ENCODE data around the gene LUC7L. TPM values are rescaled to one million over a fixed set of nuclear protein-coding genes. Genes with fewer than 3 reads are reported as not detected.

The LUC7L gene
- 82.3 and 87.9 TPM in 2 replicates for total RNA-seq

DNA sequence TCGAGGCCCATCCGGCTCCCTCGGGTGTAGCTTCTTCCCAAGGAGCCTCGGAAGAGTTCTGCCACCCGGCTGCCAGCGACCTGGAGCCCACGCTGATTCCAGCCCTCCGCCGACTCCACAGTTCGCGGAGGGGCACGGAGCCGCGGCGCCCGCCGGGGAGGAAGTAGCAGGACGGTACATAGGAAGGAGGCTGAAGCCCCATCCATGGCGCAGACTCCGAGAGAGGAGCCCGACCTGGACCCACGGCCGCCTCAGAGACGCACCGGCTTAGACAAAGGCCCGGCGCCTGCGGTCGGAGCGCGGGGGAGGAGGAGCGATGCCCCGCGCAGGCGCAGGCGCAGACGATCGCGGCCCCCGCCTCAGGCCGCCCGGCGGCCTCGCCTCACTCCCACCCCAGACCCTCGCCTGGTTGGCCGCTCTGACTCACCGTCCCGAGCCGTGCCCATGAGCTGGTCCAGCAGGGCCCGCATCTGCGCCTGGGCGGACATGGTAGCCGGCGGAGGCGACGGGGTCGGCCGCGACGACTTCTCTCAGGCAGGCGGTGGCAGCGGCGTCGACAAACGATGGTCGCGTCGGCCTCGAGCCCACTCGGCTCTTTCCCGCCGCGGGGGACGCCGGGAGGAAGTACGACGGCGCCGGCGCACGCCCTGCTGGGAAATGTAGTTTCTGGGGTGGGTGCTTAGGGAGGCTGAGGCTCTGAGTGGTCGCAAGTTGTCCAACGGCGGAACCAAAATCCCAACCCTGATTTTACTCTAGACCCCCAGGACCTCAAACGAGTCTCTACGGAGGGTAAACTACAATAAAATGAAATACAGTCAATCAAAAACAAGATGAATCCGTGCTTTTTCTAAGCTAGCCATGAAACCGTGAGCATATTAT is at the start of gene LUC7L:
Gene LUC7L (minus strand): TSS at position 598 of the 879 bp plus-strand sequence. CDS start 110 bp downstream, at position 488.
- Mint-ChIP-seq H3K36me3 (ENCODE audit: low read depth) (peaks cover 34% of the 10 kb centered on the region), H3K4me1 (peaks cover 21% of the 10 kb centered on the region), H3K9me3 (no peaks in the 10 kb centered on the region), H3K4me3 (peak within 1 kb of the TSS; percentile 92), H3K27me3 (no peaks in the 10 kb centered on the region), H3K27ac (peak within 1 kb of the TSS; percentile 94)
- intact Hi-C loops (cut with micrococcal nuclease), result loop anchor here (1.0 kb wide), 1 partner anchor 123 kb away; the partner anchor contains the start of gene AXIN1
- peak; percentile 96 for DNase-seq

DNA sequence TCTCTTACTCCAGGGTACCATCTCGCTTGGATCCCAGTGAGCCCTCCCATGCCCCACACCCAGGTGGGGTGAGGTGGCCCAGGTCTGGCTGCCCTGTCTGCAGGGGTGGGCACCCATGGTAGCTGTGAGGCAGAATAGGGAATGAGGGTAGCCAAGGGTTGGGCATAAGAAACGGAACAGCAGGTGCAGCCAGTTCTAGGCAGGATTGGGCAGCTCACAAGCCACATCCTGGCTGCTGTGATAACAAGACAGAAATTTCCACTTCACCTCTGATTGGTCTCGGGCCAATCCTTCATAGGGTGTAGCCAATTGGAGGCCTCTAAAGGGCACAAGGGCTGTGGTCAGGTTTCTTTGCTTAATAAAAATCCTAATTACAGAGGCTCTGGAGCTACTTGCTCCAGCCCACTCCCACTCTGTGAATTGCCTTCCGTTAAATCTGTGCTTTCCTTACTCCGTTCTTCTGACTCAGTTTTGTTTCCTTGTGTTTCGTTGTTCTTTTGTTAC is 49.7 kb upstream of the LUC7L start:
- intact Hi-C loops (cut with micrococcal nuclease), result no loop called here
- H3K9me3 Mint-ChIP-seq, result no peaks in the 10 kb centered on the region
- no peak overlapping the region for H3K27ac Mint-ChIP-seq
- H3K27me3 Mint-ChIP-seq, result peaks cover 29% of the 10 kb centered on the region
- no peaks in the 10 kb centered on the region for H3K36me3 Mint-ChIP-seq (ENCODE audit: low read depth)
- DNase-seq, result peak; percentile 82
- H3K4me3 Mint-ChIP-seq, result no peak overlapping the region
- peaks cover 3% of the 10 kb centered on the region for H3K4me1 Mint-ChIP-seq

DNA sequence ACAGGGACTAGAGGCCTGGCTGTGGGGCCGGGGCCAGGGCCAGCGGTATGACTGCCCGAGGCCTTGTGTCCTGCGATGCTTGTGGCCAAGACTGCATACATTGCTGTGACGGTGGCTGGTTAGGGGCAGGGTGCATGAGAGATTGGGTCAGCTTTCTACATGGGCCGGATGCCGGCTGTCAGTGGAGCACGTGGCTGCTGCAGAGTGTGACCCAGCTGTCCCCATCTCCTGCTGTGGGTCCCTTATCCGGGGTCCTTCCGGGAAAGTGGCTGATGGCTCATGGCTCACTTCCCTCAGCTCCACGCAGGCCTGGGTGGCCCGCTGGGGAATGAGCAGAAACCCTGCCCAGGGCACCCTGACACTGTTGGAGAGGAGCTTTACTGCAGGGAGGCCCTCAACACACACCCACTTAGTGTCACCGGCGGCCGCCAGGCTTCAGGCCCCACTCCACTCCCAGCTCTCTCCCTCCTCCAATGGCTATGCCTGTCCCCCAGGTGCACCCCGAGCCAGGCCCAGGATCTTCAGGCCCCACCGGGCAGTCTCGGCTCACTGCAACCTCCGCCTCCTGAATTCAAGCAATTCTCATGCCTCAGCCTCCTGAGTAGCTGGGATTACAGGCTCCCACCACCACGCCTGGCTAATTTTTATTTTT is 47.3 kb upstream of the LUC7L start:
- DNase-seq, result no peak
- Mint-ChIP-seq H3K27ac (no peak overlapping the region), H3K27me3 (peaks cover 29% of the 10 kb centered on the region), H3K9me3 (no peaks in the 10 kb centered on the region), H3K36me3 (ENCODE audit: low read depth) (no peaks in the 10 kb centered on the region), H3K4me1 (peaks cover 3% of the 10 kb centered on the region), H3K4me3 (peak overlapping the region; percentile 58)
- intact Hi-C loops (cut with micrococcal nuclease), result loop anchor here (2.0 kb wide), 1 partner anchor 42 kb away; the partner anchor contains the start of gene FAM234A

DNA sequence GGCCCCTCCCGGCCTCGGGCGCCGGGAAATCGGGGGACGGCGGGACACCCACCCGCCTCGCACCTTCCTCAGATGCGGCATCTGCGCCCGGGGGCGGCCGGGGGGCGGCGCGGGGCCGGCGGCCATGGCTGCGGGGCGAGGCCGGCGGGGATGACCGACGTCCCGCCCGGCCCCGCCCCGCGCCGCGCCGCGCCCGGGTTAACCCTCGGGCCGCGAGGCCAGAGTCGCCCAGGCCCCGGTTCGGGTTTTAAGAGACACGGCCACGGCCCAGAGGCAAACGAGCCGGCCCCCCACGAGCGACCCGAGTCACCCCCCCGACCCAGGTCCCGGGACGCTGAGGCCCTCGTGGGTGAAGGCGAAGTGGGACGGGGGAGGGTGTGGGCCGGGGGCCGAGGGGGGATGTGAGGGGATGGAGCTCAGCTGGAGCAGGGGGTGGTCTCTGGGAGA is 46.6 kb upstream of the LUC7L start, which contains the start of gene RGS11:
Gene RGS11 (minus strand): TSS at position 159 of the 447 bp plus-strand sequence. CDS start 33 bp downstream, at position 126.
- intact Hi-C loops (cut with micrococcal nuclease), result loop anchor here (2.0 kb wide), 1 partner anchor 41 kb away; the partner anchor contains the start of gene FAM234A
- Mint-ChIP-seq H3K4me3 (peak within 1 kb of the TSS; percentile 58), H3K36me3 (ENCODE audit: low read depth) (no peaks in the 10 kb centered on the region), H3K9me3 (no peaks in the 10 kb centered on the region), H3K27ac (no peak within 1 kb of the TSS), H3K27me3 (peaks cover 25% of the 10 kb centered on the region), H3K4me1 (peaks cover 3% of the 10 kb centered on the region)
- no peak for DNase-seq

DNA sequence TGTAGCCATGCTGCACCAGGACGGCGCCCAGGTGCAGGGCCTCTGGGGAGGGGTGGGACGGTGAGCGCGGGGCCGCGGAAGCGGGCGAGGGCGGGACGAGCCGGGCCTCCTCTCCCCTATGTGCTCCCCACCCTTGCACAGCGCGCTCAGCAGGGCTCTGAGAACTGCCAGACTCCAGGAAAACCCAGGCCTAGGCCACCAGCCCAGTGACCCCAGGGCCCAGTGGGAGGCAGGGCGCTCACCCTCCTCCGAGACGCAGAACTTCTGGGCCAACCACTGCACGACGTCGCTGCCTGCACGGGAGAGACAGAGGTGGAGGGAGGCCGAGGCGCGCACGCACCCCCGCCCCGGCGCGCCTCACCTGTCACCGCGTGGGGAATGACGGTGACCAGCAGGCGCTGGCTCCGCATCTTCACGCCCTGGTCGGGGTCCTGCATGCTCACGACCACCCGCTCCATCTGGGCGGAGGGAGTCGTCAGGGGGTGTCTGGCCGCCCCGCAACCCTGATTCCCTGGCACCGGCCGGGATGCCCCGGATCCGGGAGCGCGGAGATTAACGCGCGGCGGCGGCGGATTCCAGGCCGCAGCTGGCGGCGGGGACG is 45.9 kb upstream of the LUC7L start:
- H3K36me3 Mint-ChIP-seq (ENCODE audit: low read depth), result no peaks in the 10 kb centered on the region
- H3K4me1 Mint-ChIP-seq, result peaks cover 3% of the 10 kb centered on the region
- DNase-seq, result no peak
- peak overlapping the region; percentile 45 for H3K4me3 Mint-ChIP-seq
- H3K27ac Mint-ChIP-seq, result no peak overlapping the region
- intact Hi-C loops (cut with micrococcal nuclease), result no loop called here
- no peaks in the 10 kb centered on the region for H3K9me3 Mint-ChIP-seq
- H3K27me3 Mint-ChIP-seq, result peaks cover 25% of the 10 kb centered on the region

- H3K27me3 Mint-ChIP-seq, result peaks cover 21% of the 10 kb centered on the region
Observed at GRCh38 chr16:273547-274421, 44.5 kb upstream of the LUC7L start.

DNA sequence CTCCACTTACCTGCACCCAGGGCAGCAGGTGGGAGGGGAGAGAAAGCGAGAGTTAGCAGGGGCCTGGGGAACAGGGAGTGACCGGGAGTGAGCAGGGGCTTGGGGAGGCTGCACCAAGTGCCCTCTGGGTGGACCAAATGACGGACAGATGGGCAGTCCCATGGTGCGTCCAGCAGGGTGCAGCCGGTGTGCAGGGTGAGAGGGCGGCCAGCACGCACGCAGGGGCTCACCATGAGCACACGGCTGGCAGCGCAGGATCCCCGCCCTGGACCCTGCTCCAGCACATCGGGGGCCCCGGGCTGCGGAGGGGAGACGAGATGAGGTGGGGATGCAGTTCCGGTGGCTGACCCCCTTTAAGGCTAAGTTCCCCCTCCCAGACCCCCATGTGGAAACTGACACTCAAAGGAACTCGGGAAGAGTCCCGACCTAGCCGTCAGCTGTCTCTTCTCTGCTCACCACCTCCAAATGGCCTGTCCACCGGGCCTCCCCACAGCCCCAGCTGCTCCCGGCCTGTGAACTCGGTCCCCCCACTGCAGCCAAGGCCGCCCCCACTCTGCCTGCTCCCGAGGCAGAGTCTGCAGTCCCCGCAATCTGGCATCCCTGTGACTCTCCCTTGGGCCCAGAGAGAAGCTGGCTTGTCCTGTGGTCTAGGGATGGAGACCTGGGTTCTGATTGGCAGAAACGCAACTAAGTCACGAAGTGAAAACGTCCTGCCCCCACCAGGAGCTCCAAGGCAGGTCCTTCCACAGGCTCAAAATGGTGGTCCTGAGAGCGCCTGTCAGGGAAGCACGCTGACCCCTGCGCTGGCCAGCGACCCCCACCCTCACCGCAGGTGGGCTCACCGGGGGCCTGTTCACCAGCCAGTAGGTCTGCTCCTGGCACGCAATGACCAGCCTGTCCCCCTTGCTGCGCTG is 43.6 kb upstream of the LUC7L start:
- no peak overlapping the region for H3K27ac Mint-ChIP-seq
- intact Hi-C loops (cut with micrococcal nuclease), result no loop called here

More at GRCh38 chr16:273547-274421, 44.5 kb upstream of the LUC7L start:
- Mint-ChIP-seq H3K9me3 (no peaks in the 10 kb centered on the region), H3K36me3 (ENCODE audit: low read depth) (no peaks in the 10 kb centered on the region), H3K27ac (no peak overlapping the region), H3K4me3 (no peak overlapping the region), H3K4me1 (no peaks in the 10 kb centered on the region)
- intact Hi-C loops (cut with micrococcal nuclease), result no loop called here
- no peak for DNase-seq

GRCh38 chr16:270381-271255 is 41.4 kb upstream of the LUC7L start:
- DNase-seq, result no peak
- no peak overlapping the region for H3K4me3 Mint-ChIP-seq
- intact Hi-C loops (cut with micrococcal nuclease), result no loop called here

More for the DNA sequence above, 43.6 kb upstream of the LUC7L start:
- H3K36me3 Mint-ChIP-seq (ENCODE audit: low read depth), result no peaks in the 10 kb centered on the region
- no peaks in the 10 kb centered on the region for H3K9me3 Mint-ChIP-seq
- H3K4me3 Mint-ChIP-seq, result no peak overlapping the region
- H3K27me3 Mint-ChIP-seq, result peaks cover 17% of the 10 kb centered on the region
- DNase-seq, result no peak
- H3K4me1 Mint-ChIP-seq, result no peaks in the 10 kb centered on the region

GRCh38 chr16:269061-269796 is 40.0 kb upstream of the LUC7L start:
- Mint-ChIP-seq H3K9me3 (no peaks in the 10 kb centered on the region), H3K4me1 (no peaks in the 10 kb centered on the region), H3K4me3 (no peak overlapping the region), H3K27me3 (peaks cover 2% of the 10 kb centered on the region), H3K27ac (no peak overlapping the region), H3K36me3 (ENCODE audit: low read depth) (no peaks in the 10 kb centered on the region)
- no peak for DNase-seq
- intact Hi-C loops (cut with micrococcal nuclease), result no loop called here

More at GRCh38 chr16:270381-271255, 41.4 kb upstream of the LUC7L start:
- Mint-ChIP-seq H3K4me1 (no peaks in the 10 kb centered on the region), H3K36me3 (ENCODE audit: low read depth) (no peaks in the 10 kb centered on the region), H3K27ac (no peak overlapping the region), H3K9me3 (no peaks in the 10 kb centered on the region), H3K27me3 (peaks cover 3% of the 10 kb centered on the region)

GRCh38 chr16:268141-269053 is 39.1 kb upstream of the LUC7L start:
- intact Hi-C loops (cut with micrococcal nuclease), result no loop called here
- no peak overlapping the region for H3K4me3 Mint-ChIP-seq
- no peaks in the 10 kb centered on the region for H3K9me3 Mint-ChIP-seq
- H3K27me3 Mint-ChIP-seq, result peaks cover 2% of the 10 kb centered on the region
- H3K4me1 Mint-ChIP-seq, result no peaks in the 10 kb centered on the region
- no peaks in the 10 kb centered on the region for H3K36me3 Mint-ChIP-seq (ENCODE audit: low read depth)
- no peak overlapping the region for H3K27ac Mint-ChIP-seq
- no peak for DNase-seq
